BE2C (cell line): ENCODE results near the gene TMEM145.

ENCODE experiments used
- DNase-seq: peaks from one replicate; pipeline ENCODE4 v3.0.0-alpha.2; 2020
- H3K27me3 ChIP-seq: fragments of 250-450 bp; sonication (Bioruptor Pico); 2 replicates; pipeline ENCODE4 v1.5.1; 2020; ENCODE audit warnings: mild to moderate bottlenecking
- H3K36me3 ChIP-seq: fragments of 250-450 bp; sonication (Bioruptor Pico); 2 replicates; pipeline ENCODE4 v1.5.1; 2020; ENCODE audit warnings: mild to moderate bottlenecking
- H3K4me1 ChIP-seq: fragments of 250-450 bp; sonication (Bioruptor Pico); 2 replicates; pipeline ENCODE4 v1.5.1; 2020
- H3K4me3 ChIP-seq: 2 replicates; pipeline ENCODE4 v1.5.1; 2011; ENCODE audit warnings: low read depth, low read length
- H3K9me3 ChIP-seq: fragments of 250-450 bp; sonication (Bioruptor Pico); 2 replicates; pipeline ENCODE4 v1.5.1; 2020
- CTCF ChIP-seq: IDR thresholded peaks from 2 replicates; pipeline ENCODE4 v1.5.1; 2012; ENCODE audit warnings: mild to moderate bottlenecking, low read depth, low read length

The TMEM145 gene

DNA sequence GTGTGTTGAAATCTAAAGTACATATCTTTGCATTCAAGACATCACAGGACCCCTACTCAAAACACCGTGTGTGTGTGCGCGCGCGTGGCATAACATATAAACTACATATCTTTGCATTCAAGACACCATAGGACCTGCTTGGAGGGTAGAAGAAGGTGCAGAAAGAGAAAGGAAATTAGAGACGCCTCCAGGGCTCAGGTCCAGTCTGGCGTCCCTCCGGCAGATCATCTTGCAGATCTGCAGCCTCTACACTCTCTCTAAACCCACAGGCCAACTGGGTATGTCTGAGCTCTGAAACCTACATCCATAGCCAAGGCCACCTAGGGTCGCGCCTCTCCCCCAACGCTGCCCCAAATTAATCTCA is 10.0 kb upstream of the TMEM145 start:
- Histone ChIP-seq H3K4me3 (peak overlapping the region; percentile 76), H3K9me3 (no peaks in the 10 kb centered on the region)

GRCh38 chr19:42303876-42304275 is 9.2 kb upstream of the TMEM145 start:
- Histone ChIP-seq H3K36me3 (no peaks in the 10 kb centered on the region; the same call in 1 of the 2 replicates), H3K9me3 (no peaks in the 10 kb centered on the region), H3K27me3 (no peaks in the 10 kb centered on the region), H3K4me1 (peaks cover 13% of the 10 kb centered on the region), H3K4me3 (no peak overlapping the region)
- no peak for TF ChIP-seq CTCF
- DNase-seq: no peak

More for the DNA sequence above, 10.0 kb upstream of the TMEM145 start:
- H3K4me1 ChIP-seq: peaks cover 13% of the 10 kb centered on the region
- H3K36me3 ChIP-seq: no peaks in the 10 kb centered on the region; the same call in 1 of the 2 replicates
- no peaks in the 10 kb centered on the region for H3K27me3 ChIP-seq
- TF ChIP-seq CTCF: no peak
- DNase-seq: no peak

- TF ChIP-seq CTCF: no peak
- Histone ChIP-seq H3K36me3 (no peaks in the 10 kb centered on the region), H3K27me3 (no peaks in the 10 kb centered on the region), H3K4me1 (peaks cover 9% of the 10 kb centered on the region), H3K4me3 (no peak overlapping the region), H3K9me3 (no peaks in the 10 kb centered on the region)
- DNase-seq: no peak
Observed at GRCh38 chr19:42306646-42307045, 6.5 kb upstream of the TMEM145 start.

DNA sequence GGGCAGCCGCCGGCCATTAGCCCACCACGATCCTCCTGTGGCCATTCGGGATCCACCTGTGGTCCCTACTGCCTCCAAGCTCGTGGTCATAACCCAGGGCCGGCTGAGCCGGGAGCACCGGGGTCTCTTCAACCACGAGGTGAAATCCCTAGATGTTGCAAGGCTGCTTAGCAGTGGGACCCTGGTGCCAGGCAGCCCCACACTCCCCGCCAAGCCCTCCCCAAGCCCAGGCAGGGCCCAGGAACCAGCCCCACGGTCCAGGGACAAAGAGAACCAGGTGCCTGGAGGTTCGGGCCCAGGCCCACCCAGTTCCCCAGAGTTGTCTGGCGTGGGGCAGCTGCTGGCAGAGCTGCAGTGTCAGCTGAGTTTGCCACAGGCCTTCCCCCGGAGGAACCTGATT is 3.4 kb upstream of the TMEM145 start:
- no peak for DNase-seq
- peaks cover 5% of the 10 kb centered on the region; the same call in 1 of the 2 replicates for H3K36me3 ChIP-seq
- H3K4me1 ChIP-seq: no peaks in the 10 kb centered on the region
- TF ChIP-seq CTCF: no peak
- H3K27me3 ChIP-seq: no peaks in the 10 kb centered on the region
- no peaks in the 10 kb centered on the region for H3K9me3 ChIP-seq
- no peak overlapping the region for H3K4me3 ChIP-seq

- no peaks in the 10 kb centered on the region for H3K9me3 ChIP-seq
- H3K4me1 ChIP-seq: no peaks in the 10 kb centered on the region
- DNase-seq: no peak
- peaks cover 9% of the 10 kb centered on the region; the same call in 1 of the 2 replicates for H3K36me3 ChIP-seq
- TF ChIP-seq CTCF: peak; percentile 42
- H3K27me3 ChIP-seq: no peaks in the 10 kb centered on the region
- no peak overlapping the region for H3K4me3 ChIP-seq
Observed at GRCh38 chr19:42311657-42312056, 1.5 kb upstream of the TMEM145 start.

DNA sequence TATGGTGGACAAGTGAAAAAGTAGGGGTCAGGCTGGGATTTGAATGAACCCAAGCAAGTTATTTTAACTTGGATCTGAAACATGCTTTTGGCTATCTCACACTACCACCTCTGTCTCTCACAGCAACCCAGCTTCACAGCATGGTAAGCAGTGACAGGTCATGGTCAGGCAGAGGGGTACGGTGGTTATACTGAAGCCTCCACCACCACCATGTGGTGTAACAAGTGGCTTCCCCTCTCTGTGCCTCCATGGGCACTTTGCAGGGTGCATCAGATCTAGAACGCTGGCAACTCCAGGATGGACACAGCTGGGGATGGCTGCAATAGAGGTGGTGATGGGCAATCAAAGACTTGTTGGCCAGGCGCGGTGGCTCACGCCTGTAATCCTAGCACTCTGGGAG is 739 bp upstream of the TMEM145 start:
- no peak for DNase-seq
- Histone ChIP-seq H3K9me3 (no peaks in the 10 kb centered on the region), H3K4me1 (no peaks in the 10 kb centered on the region), H3K36me3 (peaks cover 9% of the 10 kb centered on the region; the same call in 1 of the 2 replicates), H3K27me3 (no peaks in the 10 kb centered on the region), H3K4me3 (no peak overlapping the region; the same call in 1 of the 2 replicates)
- TF ChIP-seq CTCF: no peak
